Superior temporal gyrus (tissue), 1 donor: Measurements from ENCODE around the gene GPR35.

Source experiments
- DNase-seq: peaks from one replicate; pipeline ENCODE4 v3.0.0-alpha.2; 2016; ENCODE audit errors: extremely low spot score

The GPR35 gene

GRCh38 chr2:240624950-240625621 lies at the start of gene GPR35:
Gene GPR35, plus strand, starts transcription at chr2:240625480. Its CDS starts 4,473 bp downstream, at chr2:240629953.
- no peak for DNase-seq

GRCh38 chr2:240576036-240576435 lies 49.2 kb upstream of the GPR35 start:
- no peak for DNase-seq

- no peak for DNase-seq
These were observed 48.7 kb upstream of the GPR35 start for GRCh38 chr2:240576436-240577205.

GRCh38 chr2:240577281-240578109 lies 47.8 kb upstream of the GPR35 start:
- DNase-seq: no peak

GRCh38 chr2:240578110-240578450 lies 47.2 kb upstream of the GPR35 start:
- no peak for DNase-seq

GRCh38 chr2:240578488-240578887 lies 46.8 kb upstream of the GPR35 start:
- DNase-seq: no peak

GRCh38 chr2:240579071-240579762 lies 46.1 kb upstream of the GPR35 start:
- no peak for DNase-seq

- DNase-seq: no peak
These were observed 45.3 kb upstream of the GPR35 start for GRCh38 chr2:240579771-240580614.

- DNase-seq: no peak
These were observed 43.5 kb upstream of the GPR35 start for GRCh38 chr2:240581811-240582210.

GRCh38 chr2:240582781-240583180 lies 42.5 kb upstream of the GPR35 start:
- no peak for DNase-seq

GRCh38 chr2:240583774-240584173 lies 41.5 kb upstream of the GPR35 start:
- DNase-seq: no peak

GRCh38 chr2:240584486-240585031 lies 40.7 kb upstream of the GPR35 start:
- DNase-seq: no peak

GRCh38 chr2:240585101-240585500 lies 40.2 kb upstream of the GPR35 start:
- DNase-seq: no peak

GRCh38 chr2:240585681-240586197 lies 39.5 kb upstream of the GPR35 start:
- no peak for DNase-seq

GRCh38 chr2:240586198-240586918 lies 38.9 kb upstream of the GPR35 start, which contains the start of gene CAPN10:
Gene CAPN10, plus strand, starts transcription at chr2:240586734. Its CDS starts 178 bp downstream, at chr2:240586912.
- DNase-seq: peak; percentile 98

- DNase-seq: no peak
These were observed 38.1 kb upstream of the GPR35 start for GRCh38 chr2:240586919-240587800.

GRCh38 chr2:240588006-240588655 lies 37.1 kb upstream of the GPR35 start:
- DNase-seq: no peak

GRCh38 chr2:240588669-240589068 lies 36.6 kb upstream of the GPR35 start:
- no peak for DNase-seq
